ENCODE results near the gene RASEF. TPM values are rescaled to one million over a fixed set of nuclear protein-coding genes. Genes with fewer than 3 reads are reported as not detected.
A peak's percentile ranks its signal among the peaks of the same experiment; 100 is the strongest.

Gene RASEF
- total RNA-seq, 4 donors from 2014 or later: under 0.01 to 0.42 (median 0.24) TPM

DNA sequence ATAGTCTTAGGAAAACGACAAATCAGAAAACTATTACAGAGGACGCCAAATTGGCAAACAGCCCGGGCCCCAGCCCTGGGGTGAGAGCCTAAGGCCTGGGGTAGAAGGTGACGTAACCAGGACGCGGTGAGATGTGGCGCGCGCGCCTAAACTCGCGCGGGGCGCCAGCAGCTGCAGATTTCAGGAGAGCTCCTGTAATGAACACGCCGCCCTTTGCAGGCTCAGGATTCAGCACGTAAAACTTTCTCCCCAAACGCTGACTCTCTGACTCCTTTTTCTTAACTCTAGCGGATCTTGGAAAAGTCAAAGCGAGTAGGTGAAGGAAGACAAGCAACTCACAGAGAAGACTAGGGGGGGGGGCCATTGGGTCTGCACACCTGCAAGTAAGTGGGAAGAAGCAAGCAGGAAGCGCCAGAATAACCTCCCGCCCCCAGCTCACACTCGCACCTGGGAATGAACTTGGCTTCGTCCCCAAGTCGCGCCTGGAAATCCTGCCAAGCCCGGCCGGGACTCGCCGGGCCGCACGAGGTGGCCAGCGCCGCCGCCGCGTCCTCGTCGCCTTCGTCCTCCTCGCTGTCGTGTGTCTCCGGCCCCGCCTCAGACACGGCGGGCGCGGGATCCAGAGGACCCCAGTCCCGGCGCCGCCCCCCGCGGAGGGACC lies 822 bp downstream of the RASEF start:
- peak; percentile 84 for DNase-seq (ENCODE audit: extremely low spot score)
- Histone ChIP-seq H3K4me1 (peaks cover 10 to 20% (median 16%) of the 10 kb centered on the region in 4 donors), H3K9me3 (peaks cover 0 to 3% (median 0%) of the 10 kb centered on the region in 4 donors), H3K27ac (replicated peaks in 1 of 4) (peak overlapping the region in 1 of 4 donors; percentile 13), H3K27me3 (peaks cover 0 to 73% (median 14%) of the 10 kb centered on the region in 4 donors), H3K36me3 (no peaks in the 10 kb centered on the region), H3K4me3 (peak overlapping the region; percentile 29 to 53 (median 38))
- intact Hi-C loops (cut with DNase I): no loop called here
- 1% methylated on average over 50 of the region's 53 CpGs for WGBS
- TF ChIP-seq, protein P1, sequence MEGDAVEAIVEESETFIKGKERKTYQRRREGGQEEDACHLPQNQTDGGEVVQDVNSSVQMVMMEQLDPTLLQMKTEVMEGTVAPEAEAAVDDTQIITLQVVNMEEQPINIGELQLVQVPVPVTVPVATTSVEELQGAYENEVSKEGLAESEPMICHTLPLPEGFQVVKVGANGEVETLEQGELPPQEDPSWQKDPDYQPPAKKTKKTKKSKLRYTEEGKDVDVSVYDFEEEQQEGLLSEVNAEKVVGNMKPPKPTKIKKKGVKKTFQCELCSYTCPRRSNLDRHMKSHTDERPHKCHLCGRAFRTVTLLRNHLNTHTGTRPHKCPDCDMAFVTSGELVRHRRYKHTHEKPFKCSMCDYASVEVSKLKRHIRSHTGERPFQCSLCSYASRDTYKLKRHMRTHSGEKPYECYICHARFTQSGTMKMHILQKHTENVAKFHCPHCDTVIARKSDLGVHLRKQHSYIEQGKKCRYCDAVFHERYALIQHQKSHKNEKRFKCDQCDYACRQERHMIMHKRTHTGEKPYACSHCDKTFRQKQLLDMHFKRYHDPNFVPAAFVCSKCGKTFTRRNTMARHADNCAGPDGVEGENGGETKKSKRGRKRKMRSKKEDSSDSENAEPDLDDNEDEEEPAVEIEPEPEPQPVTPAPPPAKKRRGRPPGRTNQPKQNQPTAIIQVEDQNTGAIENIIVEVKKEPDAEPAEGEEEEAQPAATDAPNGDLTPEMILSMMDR (IDR thresholded peaks at IDR 0.05): no peak

DNA sequence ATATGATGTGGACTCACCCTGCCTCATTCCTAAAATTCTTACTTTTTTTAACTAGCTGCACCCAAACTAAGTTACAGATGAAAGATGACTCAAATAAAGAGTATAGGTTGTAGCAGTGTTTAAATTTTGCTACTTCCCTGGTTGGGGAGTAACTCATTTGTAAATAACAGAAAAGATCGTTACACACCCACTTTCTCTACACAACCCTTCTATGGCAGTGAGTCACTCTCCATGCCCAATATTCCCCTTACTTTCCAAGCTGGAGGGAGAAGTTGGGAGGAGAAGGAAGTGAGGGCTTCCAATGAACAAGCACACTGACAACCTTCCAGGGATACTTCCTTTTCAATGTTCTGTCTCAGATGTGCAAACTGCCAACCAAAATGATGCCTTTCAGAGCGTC lies 1.9 kb downstream of the RASEF start:
- peaks cover 0 to 64% (median 14%) of the 10 kb centered on the region in 4 donors for H3K27me3 ChIP-seq
- TF ChIP-seq POLR2AphosphoS5 (IDR thresholded peaks at IDR 0.05): no peak
- no peak for TF ChIP-seq EP300 (IDR thresholded peaks at IDR 0.05)
- TF ChIP-seq POLR2A (IDR thresholded peaks at IDR 0.05; ENCODE audit: low read depth): no peak
- TF ChIP-seq, protein P1 (IDR thresholded peaks at IDR 0.05): no peak
- DNase-seq (ENCODE audit: extremely low spot score): no peak
- H3K36me3 ChIP-seq: no peaks in the 10 kb centered on the region
- H3K4me1 ChIP-seq: peaks cover 10 to 20% (median 16%) of the 10 kb centered on the region in 4 donors
- WGBS: 63% methylated on average over 2 of the region's 2 CpGs
- no peak overlapping the region for H3K27ac ChIP-seq (replicated peaks in 1 of 4)
- intact Hi-C loops (cut with DNase I): no loop called here
- no peak overlapping the region for H3K4me3 ChIP-seq
- H3K9me3 ChIP-seq: peaks cover 0 to 3% (median 0%) of the 10 kb centered on the region in 4 donors

DNA sequence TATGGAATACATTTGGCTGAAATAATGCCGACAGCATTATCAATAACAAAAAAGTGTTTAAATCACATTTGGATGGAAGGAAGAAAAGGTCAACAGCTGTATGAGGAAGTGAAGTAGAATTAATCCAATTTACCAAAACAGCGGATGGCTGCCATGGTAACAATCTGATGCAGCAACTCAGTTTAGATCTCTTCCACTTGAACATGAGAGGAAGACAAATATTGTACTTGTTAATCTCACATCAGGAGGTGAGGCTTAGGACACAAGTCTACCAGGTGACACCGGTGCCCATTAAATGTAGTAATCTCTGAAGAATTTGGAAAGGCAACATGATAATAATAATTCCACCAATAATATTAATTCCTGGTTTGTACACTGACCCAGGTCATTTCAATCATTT lies 2.4 kb downstream of the RASEF start:
- peaks cover 0 to 61% (median 14%) of the 10 kb centered on the region in 4 donors for H3K27me3 ChIP-seq
- H3K27ac ChIP-seq (replicated peaks in 1 of 4): no peak overlapping the region
- intact Hi-C loops (cut with DNase I): no loop called here
- H3K4me1 ChIP-seq: peaks cover 10 to 20% (median 16%) of the 10 kb centered on the region in 4 donors
- TF ChIP-seq POLR2A (IDR thresholded peaks at IDR 0.05; ENCODE audit: low read depth) (no peak), POLR2AphosphoS5 (IDR thresholded peaks at IDR 0.05) (no peak), EP300 (IDR thresholded peaks at IDR 0.05) (no peak)
- TF ChIP-seq, protein P1 (IDR thresholded peaks at IDR 0.05): no peak
- H3K4me3 ChIP-seq: no peak overlapping the region
- DNase-seq (ENCODE audit: extremely low spot score): no peak
- WGBS: 81% methylated on average over 3 of the region's 3 CpGs
- no peaks in the 10 kb centered on the region for H3K36me3 ChIP-seq
- H3K9me3 ChIP-seq: peaks cover 0 to 3% (median 0%) of the 10 kb centered on the region in 4 donors

DNA sequence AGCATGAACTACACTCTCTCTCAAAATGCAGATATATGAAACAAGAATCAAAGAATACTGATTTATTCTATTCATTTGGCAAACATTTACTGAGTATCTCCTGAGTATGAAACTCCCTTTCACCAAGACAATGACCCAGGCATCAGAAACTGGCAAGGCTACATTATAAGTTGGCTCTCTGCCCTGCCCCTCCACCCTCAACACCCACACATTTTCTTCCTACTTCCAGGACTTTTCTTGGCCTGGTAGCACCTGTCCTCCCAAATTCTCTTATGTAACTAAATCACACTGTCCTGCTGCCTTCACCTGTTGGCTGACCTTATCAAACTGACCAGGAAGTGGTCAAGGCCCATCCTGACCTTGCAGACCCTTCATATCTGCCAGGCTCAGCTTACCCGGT lies 3.5 kb downstream of the RASEF start:
- no peaks in the 10 kb centered on the region for H3K36me3 ChIP-seq
- DNase-seq (ENCODE audit: extremely low spot score): no peak
- intact Hi-C loops (cut with DNase I): no loop called here
- peaks cover 0 to 50% (median 14%) of the 10 kb centered on the region in 4 donors for H3K27me3 ChIP-seq
- 100% methylated on average over 1 of the region's 1 CpG for WGBS
- TF ChIP-seq EP300 (IDR thresholded peaks at IDR 0.05) (no peak), POLR2AphosphoS5 (IDR thresholded peaks at IDR 0.05) (no peak), POLR2A (IDR thresholded peaks at IDR 0.05; ENCODE audit: low read depth) (no peak)
- TF ChIP-seq, protein P1 (IDR thresholded peaks at IDR 0.05): no peak
- no peaks in the 10 kb centered on the region for H3K9me3 ChIP-seq
- H3K27ac ChIP-seq (replicated peaks in 1 of 4): no peak overlapping the region
- H3K4me3 ChIP-seq: no peak overlapping the region
- H3K4me1 ChIP-seq: peaks cover 10 to 20% (median 16%) of the 10 kb centered on the region in 4 donors
